ENCODE measurements around the gene STAG2. TPM values are rescaled to one million over a fixed set of nuclear protein-coding genes. Genes with fewer than 3 reads are reported as not detected.

The STAG2 gene
- polyA plus RNA-seq, 1 donor (not counting 4 experiments of a cell fraction or from before 2014, with no cell fraction given), result 42.9 TPM

DNA sequence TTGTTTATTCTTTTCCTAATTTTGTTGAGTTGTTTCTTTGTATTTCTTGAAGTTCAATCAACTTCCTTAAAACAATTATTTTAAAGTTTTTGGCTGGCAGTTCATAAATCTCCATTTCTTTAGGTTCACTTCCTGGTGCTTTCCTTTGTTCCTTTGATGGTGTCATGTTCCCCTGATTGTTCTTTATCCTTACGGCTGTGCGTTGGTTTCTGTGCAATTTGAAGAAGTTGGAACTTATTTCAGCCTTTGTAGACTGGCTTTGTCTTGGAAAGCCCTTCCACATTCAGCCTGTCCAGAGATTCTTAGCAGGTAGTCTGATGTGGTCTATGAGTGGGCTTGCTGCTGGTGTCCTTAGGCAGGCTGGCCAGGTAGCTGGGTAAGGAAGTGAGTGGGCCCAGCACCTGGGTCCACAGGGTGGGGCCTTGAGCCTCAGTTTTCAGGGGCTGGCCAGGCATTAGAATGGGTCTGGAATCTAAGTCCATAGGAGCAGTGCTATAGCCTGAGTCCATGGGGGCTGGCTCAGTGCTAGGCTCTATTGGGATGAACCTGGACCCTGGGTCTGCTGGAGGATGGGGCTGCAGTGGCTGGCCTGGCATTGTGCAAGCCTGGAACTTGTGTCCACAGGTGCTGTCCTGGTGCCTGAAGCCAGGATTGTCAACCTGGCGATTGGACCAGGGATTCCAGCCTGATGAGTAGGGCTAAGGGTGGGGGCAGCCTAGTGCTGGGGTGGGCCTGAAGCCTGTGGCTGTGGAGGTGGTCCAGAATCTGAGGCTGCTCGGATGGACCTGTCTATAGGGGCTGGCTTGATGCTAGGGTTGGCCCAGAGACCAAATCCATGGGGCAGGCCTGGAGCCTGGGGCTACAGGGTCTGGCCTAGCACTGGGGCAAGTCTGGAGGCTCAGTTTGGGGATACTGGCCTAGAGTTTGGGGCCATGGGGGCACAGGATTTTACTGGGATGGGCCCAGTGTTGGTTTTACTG is 152.4 kb downstream of the STAG2 start:
- TF ChIP-seq EZH2 (IDR thresholded peaks at IDR 0.05; ENCODE audit: low read length), result no peak
- no peak for TF ChIP-seq CTCF (optimal IDR thresholded peaks at IDR 0.05 in 1 of 3, IDR thresholded peaks at IDR 0.05 in 1 of 3, conservative IDR thresholded peaks at IDR 0.05 in 1 of 3; ENCODE audit: extremely low read depth in 1 of 3, insufficient read depth in 2 of 3, low read length in 3 of 3)
- Histone ChIP-seq H3K4me2 (ENCODE audit: control insufficient read depth, extremely low read depth, insufficient read depth, low read depth, low read length) (no peak overlapping the region), H3K9me1 (ENCODE audit: control insufficient read depth, extremely low read depth, insufficient read depth, low read length) (no peaks in the 10 kb centered on the region), H3K36me3 (ENCODE audit: control insufficient read depth in 2 of 2, extremely low read depth in 1 of 2, insufficient read depth in 2 of 2, low read length in 2 of 2) (no peaks in the 10 kb centered on the region), H2AFZ (ENCODE audit: control insufficient read depth, low read length) (no peak overlapping the region), H3K27ac (ENCODE audit: control insufficient read depth, insufficient read depth, low read length) (no peak overlapping the region), H3K9me3 (ENCODE audit: control insufficient read depth, low read depth, low read length) (no peaks in the 10 kb centered on the region), H3K4me1 (ENCODE audit: control insufficient read depth, extremely low read depth, insufficient read depth, low read length) (no peaks in the 10 kb centered on the region), H3K9ac (ENCODE audit: control insufficient read depth, extremely low read depth, insufficient read depth, low read length) (no peak overlapping the region), H3K27me3 (ENCODE audit: control insufficient read depth, extremely low read depth, insufficient read depth, low read length) (no peaks in the 10 kb centered on the region), H3K4me3 (ENCODE audit: control insufficient read depth in 2 of 3, extremely low read depth in 1 of 3, insufficient read depth in 2 of 3, low read depth in 1 of 3, low read length in 3 of 3) (no peak overlapping the region), H3K79me2 (ENCODE audit: control insufficient read depth, insufficient read depth, low read length) (no peaks in the 10 kb centered on the region), H4K20me1 (ENCODE audit: control insufficient read depth, extremely low read depth, insufficient read depth, low read length) (no peaks in the 10 kb centered on the region)
- no peak for FAIRE-seq
- dilution Hi-C loops (cut with MboI; ENCODE audit: extremely low pct_ligation_motif_present, low sequenced_read_pairs), result no loop called here
- DNase-seq (ENCODE audit: low read depth, low spot score), result no peak

DNA sequence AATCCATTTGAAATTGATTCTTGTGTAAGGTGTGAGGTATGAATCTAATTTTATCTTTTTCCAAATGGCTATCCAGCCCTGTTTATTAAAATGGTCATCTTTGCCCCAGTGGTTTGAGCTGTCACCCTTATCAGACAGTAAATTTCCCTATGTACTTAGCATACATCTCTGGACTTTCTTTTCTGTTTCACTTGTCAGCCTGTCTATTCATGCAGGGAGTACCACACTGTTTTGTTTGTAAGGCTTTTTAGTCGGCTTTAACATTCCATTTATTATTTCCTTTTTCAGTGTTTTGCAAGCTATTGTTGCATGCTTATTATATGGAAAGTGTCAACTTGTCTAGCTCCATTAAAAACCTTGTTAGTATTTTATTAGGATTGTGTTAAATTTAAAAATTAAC is 155.8 kb downstream of the STAG2 start:
- no peak overlapping the region for H3K27ac ChIP-seq (ENCODE audit: control insufficient read depth, insufficient read depth, low read length)
- DNase-seq (ENCODE audit: low read depth, low spot score) (no peak), FAIRE-seq (no peak)
- TF ChIP-seq CTCF (optimal IDR thresholded peaks at IDR 0.05 in 1 of 3, IDR thresholded peaks at IDR 0.05 in 1 of 3, conservative IDR thresholded peaks at IDR 0.05 in 1 of 3; ENCODE audit: extremely low read depth in 1 of 3, insufficient read depth in 2 of 3, low read length in 3 of 3), result no peak
- TF ChIP-seq EZH2 (IDR thresholded peaks at IDR 0.05; ENCODE audit: low read length), result no peak
- H3K79me2 ChIP-seq (ENCODE audit: control insufficient read depth, insufficient read depth, low read length), result no peaks in the 10 kb centered on the region
- dilution Hi-C loops (cut with MboI; ENCODE audit: extremely low pct_ligation_motif_present, low sequenced_read_pairs), result no loop called here
- no peaks in the 10 kb centered on the region for H3K4me1 ChIP-seq (ENCODE audit: control insufficient read depth, extremely low read depth, insufficient read depth, low read length)
- no peak overlapping the region for H3K9ac ChIP-seq (ENCODE audit: control insufficient read depth, extremely low read depth, insufficient read depth, low read length)
- no peaks in the 10 kb centered on the region for H4K20me1 ChIP-seq (ENCODE audit: control insufficient read depth, extremely low read depth, insufficient read depth, low read length)
- H3K36me3 ChIP-seq (ENCODE audit: control insufficient read depth in 2 of 2, extremely low read depth in 1 of 2, insufficient read depth in 2 of 2, low read length in 2 of 2), result no peaks in the 10 kb centered on the region
- H3K27me3 ChIP-seq (ENCODE audit: control insufficient read depth, extremely low read depth, insufficient read depth, low read length), result no peaks in the 10 kb centered on the region
- H3K9me1 ChIP-seq (ENCODE audit: control insufficient read depth, extremely low read depth, insufficient read depth, low read length), result no peaks in the 10 kb centered on the region
- no peaks in the 10 kb centered on the region for H3K9me3 ChIP-seq (ENCODE audit: control insufficient read depth, low read depth, low read length)
- H3K4me3 ChIP-seq (ENCODE audit: control insufficient read depth in 2 of 3, extremely low read depth in 1 of 3, insufficient read depth in 2 of 3, low read depth in 1 of 3, low read length in 3 of 3), result no peak overlapping the region
- H3K4me2 ChIP-seq (ENCODE audit: control insufficient read depth, extremely low read depth, insufficient read depth, low read depth, low read length), result no peak overlapping the region
- H2AFZ ChIP-seq (ENCODE audit: control insufficient read depth, low read length), result no peak overlapping the region

All from keratinocyte (primary cell).